K562 (cell line): ENCODE results near the gene CHERP. TPM values are rescaled to one million over a fixed set of nuclear protein-coding genes. Genes with fewer than 3 reads are reported as not detected.

Experiments
- ATAC-seq: fragments of 200-7000 bp; cut with Tn5 transposase; 3 replicates; pipeline ENCODE4 v1.9.1; 2020; ENCODE audit warnings: moderate library complexity
- BruUV-seq: library from RNA; stranded (reverse); fragments of 400-500 nt; replicated peaks from 2 replicates; lab custom pipeline; 2021; lab: Mats Ljungman, UMichigan
- CTCF ChIA-PET: fragments of 300-600 bp; formaldehyde crosslinking; extraction: SDS; loops from one replicate; lab custom pipeline; 2021; ENCODE audit warnings: low intra/inter-chr PET ratio; lab: Yijun Ruan, JAX
- POLR2A ChIA-PET: fragments of 300-600, 350-650 bp; sonication (Branson Sonifier 250); formaldehyde crosslinking; extraction: SDS; loops from one replicate; lab custom pipeline; 2021; ENCODE audit warnings: antibody characterized with exemption, inconsistent platforms; lab: Yijun Ruan, JAX
- DNase-seq, 4 experiments: peaks; one replicate each; pipeline versions ENCODE4 v3.0.0 to v3.0.0-alpha.2; 2011 to 2018; ENCODE audit warnings: low spot score in 3 of 4, mixed read lengths in 3 of 4; ENCODE audit errors: extremely low read depth in 1 of 4
- FAIRE-seq: peaks from 2 replicates; lab custom pipeline; 2011; peaks lifted over from hg19 to GRCh38; lab: Jason Lieb, UNC
- H2AFZ ChIP-seq: 2 replicates; pipeline ENCODE4 v1.6.0; 2011; ENCODE audit warnings: low read depth, low read length, control low read depth, inconsistent platforms
- H3K27ac ChIP-seq: fragments of 200-600 bp; 3 replicates; pipeline ENCODE4 v1.8.0; 2011; ENCODE audit warnings: low read depth, mild to moderate bottlenecking, control low read depth, inconsistent platforms, low read length, moderate library complexity, mixed read lengths; ENCODE audit errors: extremely low read depth
- H3K27me3 ChIP-seq, 2 experiments: fragments of 300-600 bp in 1 of 2; 2 replicates in 1 of 2; 3 replicates in 1 of 2; pipeline versions ENCODE4 v1.6.0 to v1.8.0; 2011; ENCODE audit warnings: inconsistent platforms in 2 of 2, low read length in 2 of 2, mild to moderate bottlenecking in 1 of 2, mixed read lengths in 1 of 2, moderate library complexity in 1 of 2; ENCODE audit not compliant: control insufficient read depth in 2 of 2, insufficient read depth in 2 of 2
- H3K36me3 ChIP-seq: fragments of 300-600 bp; 3 replicates; pipeline ENCODE4 v1.8.0; 2011; ENCODE audit warnings: mild to moderate bottlenecking, low read length, inconsistent platforms; ENCODE audit not compliant: control insufficient read depth, insufficient read depth
- H3K4me1 ChIP-seq, 2 experiments: fragments of 200-600 bp in 1 of 2; replicated peaks in 1 of 2; 2 replicates in 1 of 2; 3 replicates in 1 of 2; pipeline versions ENCODE4 v1.5.1 to v1.8.0; 2011; ENCODE audit warnings: inconsistent platforms in 2 of 2, low read length in 2 of 2, mild to moderate bottlenecking in 1 of 2, mixed read lengths in 1 of 2, moderate library complexity in 1 of 2; ENCODE audit not compliant: control insufficient read depth in 2 of 2, insufficient read depth in 2 of 2
- H3K4me2 ChIP-seq: 2 replicates; pipeline ENCODE4 v1.6.1; 2011; ENCODE audit warnings: low read length, control low read depth, inconsistent platforms, mixed read lengths; ENCODE audit not compliant: insufficient read depth
- H3K4me3 ChIP-seq: fragments of 200-600 bp; sonication (generic), shearing (Covaris generic); 2 replicates; pipeline ENCODE4 v1.5.1; 2016; ENCODE audit warnings: control low read depth, inconsistent platforms
- H3K79me2 ChIP-seq: fragments of 200-600 bp; 3 replicates; pipeline ENCODE4 v1.8.0; 2011; ENCODE audit warnings: low read length, inconsistent platforms; ENCODE audit not compliant: control insufficient read depth, insufficient read depth
- H3K9ac ChIP-seq, 2 experiments: 2 replicates each; pipeline versions ENCODE4 v1.6.0 to v1.6.1; 2011; ENCODE audit warnings: low read depth in 2 of 2, low read length in 2 of 2, control low read depth in 1 of 2, inconsistent platforms in 1 of 2, mild to moderate bottlenecking in 1 of 2, mixed read lengths in 1 of 2; ENCODE audit not compliant: insufficient read depth in 1 of 2
- H3K9me1 ChIP-seq: one replicate; pipeline ENCODE4 v1.6.0; 2011; ENCODE audit warnings: inconsistent platforms, mild to moderate bottlenecking, low read length, moderate library complexity; ENCODE audit not compliant: control insufficient read depth, insufficient read depth
- H3K9me3 ChIP-seq: replicated peaks from 2 replicates; pipeline ENCODE4 v1.5.1; 2011; ENCODE audit warnings: low read depth, low read length, inconsistent platforms; ENCODE audit not compliant: control insufficient read depth, insufficient read depth
- H4K20me1 ChIP-seq: replicated peaks from 2 replicates; pipeline ENCODE4 v1.6.1; 2011; ENCODE audit warnings: low read length, inconsistent platforms, mixed read lengths; ENCODE audit not compliant: control insufficient read depth, insufficient read depth
- PKNOX1 ChIP-seq: fragments of 450-650 bp; IDR thresholded peaks from 2 replicates; pipeline ENCODE4 v1.6.1; 2016
- POLR2G ChIP-seq: fragments of 200-400 bp; formaldehyde crosslinking; IDR thresholded peaks from 2 replicates; pipeline ENCODE4 v1.6.1; 2017; ENCODE audit warnings: low read depth, mild to moderate bottlenecking, antibody characterized with exemption, low read length, moderate library complexity
- POU5F1 ChIP-seq: fragments of 150-350 bp; IDR thresholded peaks from 2 replicates; pipeline ENCODE4 v1.6.1; 2014; ENCODE audit warnings: borderline replicate concordance, low read length, low read depth, mild to moderate bottlenecking; ENCODE audit not compliant: partially characterized antibody
- RBFOX2 ChIP-seq: fragments of 200-400 bp; formaldehyde crosslinking; IDR thresholded peaks from 2 replicates; pipeline ENCODE4 v1.6.1; 2017; ENCODE audit warnings: low read depth, mild to moderate bottlenecking, low read length, moderate library complexity
- WGBS: fragments of 100-300 bp; shearing (Covaris generic); methylation state at CpG from one replicate; pipeline ENCODE4 v1.1.6; 2016; ENCODE audit warnings: low coverage, mixed read lengths; ENCODE audit not compliant: insufficient coverage; ENCODE audit errors: missing lambda C conversion rate; 5-methylcytosine and 5-hydroxymethylcytosine counted together
- in situ Hi-C: fragments of 300-500 bp; cut with MboI; formaldehyde crosslinking; loops from 4 replicates; pipeline ENCODE4 v1.15.0; 2018; ENCODE audit warnings: inconsistent platforms, mixed read lengths
- intact Hi-C: fragments of 100-400 bp; cut with micrococcal nuclease; formaldehyde crosslinking; loops from 2 replicates; pipeline ENCODE4 v1.14.2; 2022
- polyA plus RNA-seq, 8 experiments: library from polyadenylated mRNA; depleted of rRNA in 4 of 8; stranded (reverse) in 5 of 8; unstranded in 3 of 8; fragments of >200 nt; fragmentation: Nextera tagmentation in 2 of 8; fragmentation: Illumina TruSeq in 1 of 8; extraction: Ambion mirVana in 2 of 8; extraction: Trizol in 1 of 8; gene quantifications; 2 replicates each; pipeline versions ENCODE4 v1.2.1 to v1.2.3, GENCODE V29; 2011 to 2014; ENCODE audit warnings: inconsistent platforms in 1 of 8, missing spikeins in 1 of 8
- total RNA-seq, 7 experiments: library from RNA; depleted of rRNA in 6 of 7; stranded (reverse); fragments of >200 nt in 6 of 7; fragmentation: Illumina TruSeq in 2 of 7; extraction: Trizol in 2 of 7; gene quantifications; 2 replicates each; pipeline versions ENCODE4 v1.2.1 to v1.2.3, GENCODE V29; 2011 to 2021; ENCODE audit warnings: low replicate concordance in 1 of 7

The CHERP gene
- total and polyA plus RNA-seq, 9 of the 15 experiments (the other 6 are each of a cell fraction or from before 2014, with no cell fraction given), result 0.60 to 85.1 (median 7.8) TPM

DNA sequence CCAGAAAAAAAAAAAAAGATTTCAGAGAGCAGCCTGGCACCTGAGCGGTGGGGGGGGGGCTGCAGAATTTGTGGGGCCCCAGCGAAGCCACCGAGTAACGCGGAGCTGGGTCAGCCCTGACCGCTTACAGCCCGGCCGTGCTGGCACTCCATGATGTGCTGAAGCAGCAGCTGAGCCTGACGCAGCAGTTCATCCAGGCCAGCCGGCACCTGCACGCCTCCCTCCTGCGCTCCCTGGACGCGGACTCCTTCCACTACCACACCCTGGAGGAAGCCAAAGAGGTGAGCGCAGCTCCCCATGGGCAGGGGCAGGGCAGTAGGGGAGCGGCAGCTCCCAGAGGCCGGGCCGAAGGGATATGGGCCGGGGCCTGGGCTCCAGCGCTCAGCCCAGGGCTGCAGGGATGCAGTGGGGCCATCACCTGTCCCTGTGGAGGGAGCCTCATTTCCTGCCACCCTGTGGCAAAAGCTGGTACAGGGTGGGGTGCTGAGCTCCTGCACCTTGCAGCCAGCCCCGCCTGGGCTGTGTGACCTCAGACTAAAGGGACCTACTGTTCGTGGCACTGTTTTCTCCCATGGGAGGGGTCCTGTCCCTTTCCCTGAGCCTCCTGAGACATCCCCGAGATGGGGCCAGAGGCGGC, 27.7 kb downstream of the CHERP start:
- Histone ChIP-seq H3K9ac (no peak overlapping the region), H3K4me2 (no peak overlapping the region), H4K20me1 (peaks cover 9% of the 10 kb centered on the region; the same call in 1 of the 2 replicates), H3K79me2 (no peaks in the 10 kb centered on the region), H3K36me3 (peaks cover 62% of the 10 kb centered on the region), H3K4me3 (no peak overlapping the region), H3K4me1 (peaks cover 0 to 14% of the 10 kb centered on the region in 2 experiments; a peak in 1 of 5 replicates), H3K27me3 (no peaks in the 10 kb centered on the region), H2AFZ (no peak overlapping the region), H3K27ac (no peak overlapping the region), H3K9me1 (no peaks in the 10 kb centered on the region), H3K9me3 (no peaks in the 10 kb centered on the region)
- FAIRE-seq (no peak), DNase-seq (peak in 1 of 4 experiments; percentile 3), ATAC-seq (no peak)
- CTCF ChIA-PET, result no interaction called here
- POLR2A ChIA-PET, result interaction anchor here (0.5 to 1.7 kb wide), 5 partner anchors 9 to 1047 kb away, joined by 3 to 4 read pairs (median 4); no protein-coding TSS in a partner anchor
- in situ Hi-C loops, result no loop called here
- 90% methylated on average over 16 of the region's 24 CpGs for WGBS
- no TSS peak for BruUV-seq
- no peak for TF ChIP-seq POU5F1
- peak; percentile 36; the same call in 1 of the 2 replicates for TF ChIP-seq POLR2G
- TF ChIP-seq RBFOX2, result 0 out of 2 replicates have a peak, but pooled peaks have one; percentile 13
- TF ChIP-seq PKNOX1, result no peak
- intact Hi-C loops, result no loop called here
